HG03571 (cell line): ENCODE results near the gene APBA2.

Experiments
- ATAC-seq: cut with Tn5 transposase; IDR thresholded peaks from one replicate; pipeline ENCODE4 v1.9.1; 2021; ENCODE audit not compliant: unreplicated experiment

The APBA2 gene

DNA sequence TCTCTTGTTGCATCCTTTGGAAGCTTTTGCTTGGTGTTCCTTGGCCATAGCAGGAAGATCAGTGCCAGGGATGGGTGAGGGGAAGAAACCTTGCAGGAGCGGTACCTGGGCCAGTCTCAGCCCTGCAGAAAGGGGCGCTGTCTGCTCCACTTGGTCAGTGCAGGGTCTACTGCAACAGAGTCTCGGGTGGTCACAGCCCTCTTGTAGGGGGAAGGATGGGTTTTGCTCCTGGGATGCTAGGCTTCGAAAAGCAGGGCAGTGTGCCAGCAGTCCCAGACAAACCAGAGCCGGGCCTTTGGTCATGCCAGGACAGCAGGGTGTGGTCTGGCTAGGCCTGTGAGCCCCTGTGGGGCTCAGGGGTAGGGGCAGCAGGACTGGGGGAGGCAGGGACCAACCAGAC, 186.7 kb downstream of the APBA2 start:
- no peak for ATAC-seq

DNA sequence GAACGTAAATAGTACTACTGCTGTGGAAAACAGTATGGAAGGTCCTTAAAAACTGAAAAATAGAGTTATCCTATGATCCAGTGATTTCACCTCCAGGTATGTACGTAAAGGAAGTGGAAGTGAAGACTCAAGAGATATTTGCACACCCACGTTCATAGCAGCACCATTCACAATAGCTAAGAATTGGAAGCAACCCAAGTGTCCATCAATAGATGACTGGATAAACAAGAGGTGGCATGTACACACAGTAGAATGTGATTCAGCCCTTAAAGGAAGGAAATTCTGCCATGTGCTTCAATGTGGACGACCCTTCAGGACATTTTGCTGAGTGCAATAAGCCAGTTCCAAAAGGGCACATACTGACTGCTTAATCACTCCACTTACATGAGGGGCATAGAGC, 188.3 kb downstream of the APBA2 start:
- ATAC-seq: no peak

GRCh38 chr15:29078541-29078940, 192.8 kb downstream of the APBA2 start:
- no peak for ATAC-seq

DNA sequence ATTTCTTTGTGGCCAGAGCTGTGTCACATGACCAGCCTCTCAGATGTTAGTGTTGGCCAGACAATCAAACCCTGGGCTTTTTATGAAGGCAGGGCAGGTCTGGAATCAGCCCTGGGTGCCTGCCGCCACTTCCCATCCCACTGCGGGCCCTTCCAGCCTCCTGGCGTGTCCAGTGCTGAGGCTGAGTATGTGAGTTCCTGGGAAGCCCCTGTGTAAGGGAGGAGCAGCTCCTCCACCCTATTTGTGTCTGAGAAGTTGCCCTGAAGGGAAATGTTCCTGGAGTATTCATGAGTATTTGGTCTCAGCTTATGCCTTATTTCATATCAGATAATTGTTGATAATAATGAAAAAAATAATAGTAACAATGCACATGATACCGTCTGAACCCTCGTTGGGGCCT, 193.7 kb downstream of the APBA2 start:
- ATAC-seq: no peak

DNA sequence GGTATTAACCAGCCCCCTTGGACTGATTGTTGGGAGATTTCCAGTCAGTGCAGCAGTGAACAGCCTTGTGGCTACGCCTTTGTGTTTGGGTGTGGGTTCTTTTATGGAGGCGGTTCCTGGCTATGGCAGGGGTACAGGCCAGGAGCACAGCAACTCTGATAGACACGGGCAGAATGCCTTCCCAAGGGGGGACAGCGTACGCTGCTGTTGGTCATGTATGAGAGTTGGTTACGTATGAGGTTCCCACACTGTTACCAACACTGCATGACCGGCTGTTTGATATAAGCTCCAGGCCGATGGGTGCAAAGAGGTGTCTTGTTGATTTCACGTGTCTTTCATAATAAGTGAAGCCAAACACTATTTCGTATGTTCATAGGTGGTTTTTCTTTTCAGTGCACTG, 196.0 kb downstream of the APBA2 start:
- ATAC-seq: no peak

DNA sequence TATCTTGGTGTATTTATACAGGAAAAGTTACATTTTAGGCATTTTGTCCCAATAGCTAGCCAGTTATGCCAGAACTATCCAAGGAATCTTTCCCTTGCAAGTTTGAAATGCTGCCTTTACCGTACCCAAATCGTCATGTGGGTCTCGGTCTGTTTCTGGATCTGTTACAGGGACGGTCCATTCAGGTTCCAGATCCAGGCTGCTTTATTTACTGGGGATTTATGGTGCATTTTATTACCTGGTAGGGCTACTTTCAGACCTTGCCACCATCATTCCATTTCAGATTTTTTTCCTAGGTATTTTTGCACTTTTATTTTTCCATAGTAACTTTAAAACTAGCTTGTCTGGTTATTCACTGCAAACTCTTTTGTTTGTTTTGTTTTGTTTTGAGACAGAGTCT, 197.4 kb downstream of the APBA2 start:
- no peak for ATAC-seq

- no peak for ATAC-seq
These were observed 198.1 kb downstream of the APBA2 start for GRCh38 chr15:29083858-29084257.

DNA sequence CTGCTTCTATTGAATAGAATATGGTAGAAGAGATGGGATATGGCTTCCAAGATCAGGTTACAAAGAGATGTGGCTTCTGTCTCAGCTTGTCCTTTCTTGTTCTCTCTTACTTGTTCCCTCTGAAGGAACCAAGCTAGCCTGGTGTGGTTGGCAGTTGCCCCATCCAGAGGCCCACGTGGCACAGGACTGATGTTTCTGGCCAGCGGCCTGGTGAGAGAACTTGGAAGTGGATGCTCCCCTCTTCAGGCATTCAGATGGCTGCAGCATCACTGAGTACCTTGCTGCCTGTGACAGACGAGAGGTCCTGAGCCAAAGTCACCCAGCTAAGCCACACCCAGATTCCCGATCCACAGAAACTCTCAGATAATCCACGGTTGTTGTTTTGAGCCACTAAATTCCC, 200.2 kb downstream of the APBA2 start:
- no peak for ATAC-seq

GRCh38 chr15:29086891-29087290, 201.1 kb downstream of the APBA2 start:
- no peak for ATAC-seq

GRCh38 chr15:29087521-29088285, 201.9 kb downstream of the APBA2 start:
- no peak for ATAC-seq

- ATAC-seq: no peak
These were observed 202.9 kb downstream of the APBA2 start for GRCh38 chr15:29088666-29089065.

- no peak for ATAC-seq
These were observed 204.2 kb downstream of the APBA2 start for GRCh38 chr15:29089731-29090616.

GRCh38 chr15:29090617-29091466, 205.1 kb downstream of the APBA2 start:
- ATAC-seq: no peak

GRCh38 chr15:29091666-29092065, 205.9 kb downstream of the APBA2 start:
- ATAC-seq: no peak

DNA sequence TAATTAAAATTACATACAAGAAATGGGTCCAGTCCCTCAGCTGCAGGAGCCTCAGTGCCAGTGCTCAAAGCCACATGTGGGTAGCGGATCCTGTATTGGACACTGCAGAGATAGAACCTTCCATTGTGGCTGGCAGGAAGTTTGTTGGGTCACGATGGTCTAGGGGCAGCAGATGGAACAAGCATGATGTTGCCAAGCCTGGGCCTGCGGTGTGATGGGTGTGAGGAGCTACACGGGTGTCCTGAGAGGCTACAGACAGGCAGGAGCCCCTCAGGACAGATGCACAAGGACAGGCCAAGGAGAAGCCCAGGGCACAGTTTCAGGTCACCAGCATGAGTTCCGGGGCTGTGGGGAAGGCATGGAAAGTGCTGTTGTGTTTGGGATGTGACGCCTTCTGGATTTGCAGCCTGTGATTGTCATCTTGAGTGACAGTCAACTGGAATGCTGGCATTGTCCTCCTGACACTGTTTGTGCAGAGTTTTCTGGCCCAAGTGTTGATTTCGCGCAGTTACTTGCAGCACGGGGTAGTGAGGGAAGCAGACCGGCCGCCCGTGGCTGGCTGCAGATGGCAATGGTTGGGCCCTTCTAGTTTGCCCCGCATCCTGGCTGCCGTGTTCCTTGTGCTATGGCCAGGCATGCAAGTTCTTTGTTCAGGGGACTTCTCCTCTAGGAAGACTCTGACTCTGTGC, 206.7 kb downstream of the APBA2 start:
- ATAC-seq: no peak

DNA sequence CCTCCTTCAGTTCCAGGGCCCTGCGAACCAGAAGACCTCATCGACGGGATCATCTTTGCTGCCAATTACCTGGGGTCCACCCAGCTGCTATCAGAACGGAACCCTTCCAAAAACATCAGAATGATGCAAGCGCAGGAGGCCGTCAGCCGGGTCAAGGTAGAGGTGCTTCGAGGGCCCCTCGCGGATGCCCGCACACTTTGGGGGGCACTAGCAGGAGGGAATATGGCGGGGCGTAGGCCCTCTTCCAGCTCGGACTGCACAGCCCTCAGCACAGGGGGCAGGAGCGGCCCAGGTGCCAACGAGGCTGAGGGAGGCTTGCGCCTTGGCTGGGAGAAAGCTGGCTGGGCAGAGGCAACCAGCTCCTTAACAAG, 207.3 kb downstream of the APBA2 start:
- ATAC-seq: no peak

DNA sequence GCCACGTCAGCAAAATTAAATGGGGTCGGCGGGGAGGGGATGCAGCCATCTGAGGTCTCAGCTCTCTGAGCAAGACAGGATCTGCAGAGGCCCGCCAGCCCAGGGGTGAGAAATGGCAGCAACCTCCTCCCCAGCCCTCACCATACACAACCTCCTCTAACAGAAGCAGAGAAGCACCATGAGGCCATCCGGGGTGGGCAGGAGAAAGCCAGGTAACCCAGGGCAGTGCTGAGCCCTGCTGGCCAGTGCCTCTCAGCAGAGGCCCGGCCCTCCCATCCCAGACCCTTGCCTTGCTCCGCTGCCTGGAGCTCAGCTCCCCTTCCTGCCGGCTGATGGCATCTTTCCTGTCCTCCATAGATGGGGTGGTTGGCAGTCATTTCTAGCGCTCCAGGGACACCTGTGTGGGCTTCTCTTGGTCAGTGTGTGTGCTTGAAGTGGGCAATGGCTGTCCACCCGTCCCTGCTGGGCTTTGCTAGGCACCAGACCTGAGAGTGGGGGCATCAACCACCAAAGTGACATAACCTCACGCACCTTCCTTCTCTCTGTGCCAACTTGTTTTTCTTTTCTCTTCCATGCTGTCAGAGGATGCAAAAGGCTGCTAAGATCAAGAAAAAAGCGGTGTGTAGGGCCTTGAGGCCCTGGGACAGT, 208.0 kb downstream of the APBA2 start:
- ATAC-seq: no peak

DNA sequence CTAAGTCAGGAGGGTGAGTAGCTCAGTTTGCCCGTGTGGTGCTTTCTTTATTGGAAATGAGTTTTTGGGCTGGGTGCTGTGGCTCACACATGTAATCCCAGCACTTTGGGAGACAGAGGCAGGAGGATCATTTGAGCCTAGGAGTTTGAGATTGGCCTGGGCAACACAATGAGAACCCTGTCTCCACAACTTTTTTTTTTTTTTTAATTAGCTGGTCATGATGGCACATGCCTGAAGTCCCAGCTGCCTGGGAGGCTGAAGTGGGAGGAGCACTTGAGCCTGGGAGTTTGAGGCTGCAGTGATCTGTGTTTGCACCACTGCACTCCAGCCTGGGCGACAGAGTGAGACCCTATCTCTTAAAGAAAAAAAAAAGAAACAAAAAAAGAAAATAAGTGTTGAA, 208.9 kb downstream of the APBA2 start:
- no peak for ATAC-seq

DNA sequence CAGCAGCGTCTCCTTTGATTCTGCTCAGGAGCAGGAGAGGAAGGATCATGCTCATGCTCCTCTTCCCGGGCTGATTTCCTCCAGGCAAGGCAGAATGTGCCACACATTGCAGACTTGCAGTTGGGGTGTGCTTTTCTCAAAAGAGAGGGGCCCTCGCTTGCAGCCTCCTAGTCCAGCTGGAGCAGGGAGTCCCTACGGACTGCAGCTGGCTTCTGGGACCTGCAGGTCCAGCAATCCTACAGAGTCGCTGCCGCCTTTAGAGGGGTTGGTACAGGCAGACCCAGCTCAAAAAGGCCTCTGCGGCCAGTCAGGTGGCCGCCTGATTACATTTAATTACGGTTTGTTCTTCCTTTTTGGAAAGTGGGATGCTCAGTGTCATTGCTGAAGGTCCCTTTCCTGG, 210.0 kb downstream of the APBA2 start:
- ATAC-seq: no peak

DNA sequence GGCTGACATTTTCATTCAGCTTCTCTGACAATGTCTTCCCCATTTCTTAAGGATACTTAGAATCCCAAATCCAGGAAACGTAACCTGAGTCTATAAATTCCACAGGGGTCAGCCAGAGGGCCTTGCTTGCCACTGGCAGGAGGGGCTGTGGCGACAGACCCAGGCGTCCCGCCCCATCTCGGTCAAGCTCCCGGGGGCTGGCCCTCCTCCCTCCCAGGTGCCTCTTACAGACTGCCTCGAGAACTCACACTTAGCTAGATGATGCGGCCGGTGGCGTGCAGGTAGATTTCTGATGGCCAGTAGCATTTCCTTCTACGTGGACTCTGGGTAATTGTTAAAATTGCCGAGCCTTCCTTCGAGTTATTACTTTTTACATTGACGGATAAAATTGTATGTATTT, 211.4 kb downstream of the APBA2 start:
- ATAC-seq: no peak
